Sigmoid colon (tissue), 3 donors: ENCODE results near the gene FSD1.

Experiments used
- POLR2A ChIP-seq, 2 donors: fragments of 450-650 bp; IDR thresholded peaks; one replicate each; pipeline ENCODE4 v1.6.1; 2016; ENCODE audit warnings: antibody characterized with exemption in 2 of 2, mild to moderate bottlenecking in 2 of 2, moderate library complexity in 2 of 2
- TF ChIP-seq, protein P1 (sequence below), 4 experiments: fragments of 450-650 bp in 3 of 4; fragments of 200-600 bp in 1 of 4; IDR thresholded peaks; one replicate each; pipeline ENCODE4 v1.5.1; 2016 to 2019; ENCODE audit warnings: antibody characterized with exemption in 4 of 4, mild to moderate bottlenecking in 3 of 4, moderate library complexity in 2 of 4

DNA sequence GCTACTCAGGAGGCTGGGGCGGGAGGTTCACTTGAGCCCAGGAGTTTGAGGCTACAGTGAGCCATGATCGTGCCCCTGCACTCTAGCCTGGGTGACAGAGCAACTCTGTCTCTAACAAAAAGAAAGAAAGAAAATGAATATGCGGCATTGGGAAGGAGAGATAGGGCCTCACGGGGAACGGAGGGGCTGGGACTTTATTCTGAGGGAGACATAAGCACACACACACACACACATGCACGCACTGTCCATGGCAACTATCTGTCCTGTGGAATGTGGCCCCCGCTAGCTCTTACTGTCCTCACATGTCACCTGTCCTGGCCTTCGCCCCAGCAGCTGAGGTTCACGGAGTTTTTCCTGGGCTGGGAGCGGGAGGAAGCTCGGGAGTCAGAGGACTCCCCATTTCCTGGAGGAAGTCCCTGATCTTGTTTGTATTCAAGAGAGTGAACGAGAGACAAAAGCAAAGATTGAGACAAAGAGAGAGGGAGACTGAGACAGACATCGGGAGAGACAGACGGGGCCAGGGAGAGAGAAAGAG lies 33.6 kb downstream of the FSD1 start:
- TF ChIP-seq, protein P1, sequence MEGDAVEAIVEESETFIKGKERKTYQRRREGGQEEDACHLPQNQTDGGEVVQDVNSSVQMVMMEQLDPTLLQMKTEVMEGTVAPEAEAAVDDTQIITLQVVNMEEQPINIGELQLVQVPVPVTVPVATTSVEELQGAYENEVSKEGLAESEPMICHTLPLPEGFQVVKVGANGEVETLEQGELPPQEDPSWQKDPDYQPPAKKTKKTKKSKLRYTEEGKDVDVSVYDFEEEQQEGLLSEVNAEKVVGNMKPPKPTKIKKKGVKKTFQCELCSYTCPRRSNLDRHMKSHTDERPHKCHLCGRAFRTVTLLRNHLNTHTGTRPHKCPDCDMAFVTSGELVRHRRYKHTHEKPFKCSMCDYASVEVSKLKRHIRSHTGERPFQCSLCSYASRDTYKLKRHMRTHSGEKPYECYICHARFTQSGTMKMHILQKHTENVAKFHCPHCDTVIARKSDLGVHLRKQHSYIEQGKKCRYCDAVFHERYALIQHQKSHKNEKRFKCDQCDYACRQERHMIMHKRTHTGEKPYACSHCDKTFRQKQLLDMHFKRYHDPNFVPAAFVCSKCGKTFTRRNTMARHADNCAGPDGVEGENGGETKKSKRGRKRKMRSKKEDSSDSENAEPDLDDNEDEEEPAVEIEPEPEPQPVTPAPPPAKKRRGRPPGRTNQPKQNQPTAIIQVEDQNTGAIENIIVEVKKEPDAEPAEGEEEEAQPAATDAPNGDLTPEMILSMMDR (IDR thresholded peaks at IDR 0.05): no peak
- TF ChIP-seq POLR2A (IDR thresholded peaks at IDR 0.05): no peak
